Upper lobe of right lung (tissue), 1 donor: ENCODE results near the gene CEP131. TPM values are rescaled to one million over a fixed set of nuclear protein-coding genes. Genes with fewer than 3 reads are reported as not detected.

Source experiments
- ATAC-seq: fragments of 200-7000 bp; cut with Tn5 transposase; one replicate; pipeline ENCODE4 v1.9.1; 2020; ENCODE audit warnings: mild to moderate bottlenecking, moderate library complexity
- DNase-seq: peaks from one replicate; pipeline ENCODE4 v3.0.0-alpha.2; 2020
- H3K27ac ChIP-seq: fragments of 200-600 bp; one replicate; pipeline ENCODE4 v1.8.0; 2022
- H3K27me3 ChIP-seq: fragments of 200-600 bp; one replicate; pipeline ENCODE4 v1.8.0; 2022; ENCODE audit warnings: mild to moderate bottlenecking
- H3K36me3 ChIP-seq: fragments of 200-600 bp; one replicate; pipeline ENCODE4 v1.8.0; 2022
- H3K4me1 ChIP-seq: fragments of 200-600 bp; one replicate; pipeline ENCODE4 v1.8.0; 2022
- H3K4me3 ChIP-seq: fragments of 200-600 bp; one replicate; pipeline ENCODE4 v1.8.0; 2022; ENCODE audit warnings: mild to moderate bottlenecking
- H3K9me3 ChIP-seq: fragments of 200-600 bp; one replicate; pipeline ENCODE4 v1.8.0; 2022
- intact Hi-C: fragments of 100-400 bp; cut with DNase I; formaldehyde crosslinking; loops from one replicate; pipeline ENCODE4 v1.11.0; 2022
- total RNA-seq: library from RNA; stranded (reverse); fragmentation: NEBNext Ultra II Directional; extraction: Animal tissue kit (Norgen Biotek cat#: 25700); gene quantifications from one replicate; pipeline ENCODE4 v1.2.1, GENCODE V29; 2021
- TF ChIP-seq, protein P1 (sequence below): fragments of 200-600 bp; IDR thresholded peaks from one replicate; pipeline ENCODE4 v1.8.0; 2022; ENCODE audit warnings: antibody characterized with exemption
- donor health status: DM: no; HTN: yes; CAD: no; lungs with severe emphysema.

CEP131 gene
- total RNA-seq, 1 donor from 2014 or later, result 7.5 TPM

GRCh38 chr17:81221842-81222619 is 734 bp downstream of the CEP131 start:
- H3K27ac ChIP-seq, result no peak overlapping the region
- DNase-seq, result no peak
- intact Hi-C loops, result no loop called here

DNA sequence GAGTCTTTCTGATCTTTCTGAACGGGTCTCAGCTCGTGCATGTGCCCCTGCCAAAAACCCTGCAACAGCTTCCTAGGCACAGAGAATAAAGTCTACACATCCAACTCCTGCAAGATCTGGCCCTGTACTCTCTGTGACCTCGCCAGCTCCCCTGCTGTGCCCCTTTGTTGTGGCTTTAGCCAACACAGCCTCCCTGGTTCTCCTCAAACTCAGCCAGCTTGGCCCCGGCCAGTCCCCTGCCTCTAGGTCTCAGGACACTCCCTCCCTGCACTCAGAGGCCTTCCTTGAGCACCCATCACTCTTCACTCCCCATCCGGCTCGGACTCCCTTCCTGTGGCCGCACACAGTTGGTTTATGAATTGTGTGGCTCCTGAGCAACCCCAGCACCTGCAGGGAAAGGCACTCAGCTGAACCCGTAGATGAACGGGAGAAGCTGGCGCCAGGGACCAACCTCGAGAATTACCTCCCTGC is 1.4 kb downstream of the CEP131 start:
- Histone ChIP-seq H3K27ac (no peak overlapping the region), H3K4me1 (peaks cover 16% of the 10 kb centered on the region), H3K4me3 (peak overlapping the region; percentile 75), H3K9me3 (no peaks in the 10 kb centered on the region), H3K36me3 (no peaks in the 10 kb centered on the region), H3K27me3 (no peaks in the 10 kb centered on the region)
- no peak for DNase-seq
- no peak for ATAC-seq
- intact Hi-C loops, result no loop called here
- TF ChIP-seq, protein P1, sequence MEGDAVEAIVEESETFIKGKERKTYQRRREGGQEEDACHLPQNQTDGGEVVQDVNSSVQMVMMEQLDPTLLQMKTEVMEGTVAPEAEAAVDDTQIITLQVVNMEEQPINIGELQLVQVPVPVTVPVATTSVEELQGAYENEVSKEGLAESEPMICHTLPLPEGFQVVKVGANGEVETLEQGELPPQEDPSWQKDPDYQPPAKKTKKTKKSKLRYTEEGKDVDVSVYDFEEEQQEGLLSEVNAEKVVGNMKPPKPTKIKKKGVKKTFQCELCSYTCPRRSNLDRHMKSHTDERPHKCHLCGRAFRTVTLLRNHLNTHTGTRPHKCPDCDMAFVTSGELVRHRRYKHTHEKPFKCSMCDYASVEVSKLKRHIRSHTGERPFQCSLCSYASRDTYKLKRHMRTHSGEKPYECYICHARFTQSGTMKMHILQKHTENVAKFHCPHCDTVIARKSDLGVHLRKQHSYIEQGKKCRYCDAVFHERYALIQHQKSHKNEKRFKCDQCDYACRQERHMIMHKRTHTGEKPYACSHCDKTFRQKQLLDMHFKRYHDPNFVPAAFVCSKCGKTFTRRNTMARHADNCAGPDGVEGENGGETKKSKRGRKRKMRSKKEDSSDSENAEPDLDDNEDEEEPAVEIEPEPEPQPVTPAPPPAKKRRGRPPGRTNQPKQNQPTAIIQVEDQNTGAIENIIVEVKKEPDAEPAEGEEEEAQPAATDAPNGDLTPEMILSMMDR, result no peak

More at GRCh38 chr17:81221842-81222619, 734 bp downstream of the CEP131 start:
- Histone ChIP-seq H3K9me3 (no peaks in the 10 kb centered on the region), H3K36me3 (no peaks in the 10 kb centered on the region), H3K4me3 (peak overlapping the region; percentile 75), H3K27me3 (no peaks in the 10 kb centered on the region), H3K4me1 (peaks cover 16% of the 10 kb centered on the region)
- peak; percentile 0 for ATAC-seq
- TF ChIP-seq, protein P1, result no peak

DNA sequence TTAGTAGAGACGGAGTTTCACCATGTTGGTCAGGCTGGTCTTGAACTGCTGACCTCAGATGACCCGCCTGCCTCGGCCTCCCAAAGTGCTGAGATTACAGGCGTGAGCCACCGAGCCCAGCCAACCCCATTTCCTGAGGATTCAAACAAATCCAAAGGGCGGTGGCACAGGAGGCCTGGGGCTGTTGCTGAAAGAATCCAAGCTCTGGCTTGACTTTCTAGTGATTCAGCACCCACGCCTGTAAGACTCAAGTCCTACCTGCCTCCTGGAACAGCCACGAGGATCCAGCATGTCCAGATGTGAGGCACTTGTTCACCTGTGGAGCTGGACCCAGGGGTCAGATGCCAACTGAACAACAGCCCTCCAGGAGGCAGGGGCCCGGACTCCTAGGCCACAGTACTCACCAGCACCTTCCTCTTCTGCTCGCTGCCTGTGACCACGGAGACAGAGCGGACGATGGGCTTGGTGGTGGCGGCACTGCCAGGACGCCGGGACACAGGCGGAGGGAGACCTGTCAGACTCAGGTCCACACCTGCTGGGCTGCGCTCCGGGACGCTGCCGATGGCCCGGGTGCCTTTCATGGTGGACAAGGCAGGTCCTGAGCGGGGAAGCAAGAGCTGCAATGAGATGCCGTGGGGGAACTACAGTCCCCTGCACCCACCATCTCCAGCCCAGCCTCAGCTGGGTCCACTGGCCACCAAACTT is 3.1 kb downstream of the CEP131 start:
- Histone ChIP-seq H3K27ac (no peak overlapping the region), H3K27me3 (no peaks in the 10 kb centered on the region), H3K9me3 (no peaks in the 10 kb centered on the region), H3K4me3 (no peak overlapping the region), H3K4me1 (peaks cover 16% of the 10 kb centered on the region), H3K36me3 (no peaks in the 10 kb centered on the region)
- TF ChIP-seq, protein P1, result no peak
- intact Hi-C loops, result no loop called here
- ATAC-seq (no peak), DNase-seq (no peak)

GRCh38 chr17:81218991-81219390 is 3.8 kb downstream of the CEP131 start:
- Histone ChIP-seq H3K27ac (no peak overlapping the region), H3K4me1 (peaks cover 16% of the 10 kb centered on the region), H3K4me3 (no peak overlapping the region), H3K27me3 (no peaks in the 10 kb centered on the region), H3K9me3 (no peaks in the 10 kb centered on the region), H3K36me3 (no peaks in the 10 kb centered on the region)
- ATAC-seq, result no peak
- TF ChIP-seq, protein P1, result no peak
- intact Hi-C loops, result no loop called here
- DNase-seq, result no peak

GRCh38 chr17:81218459-81218858 is 4.3 kb downstream of the CEP131 start:
- intact Hi-C loops, result no loop called here
- no peaks in the 10 kb centered on the region for H3K27me3 ChIP-seq
- peaks cover 10% of the 10 kb centered on the region for H3K4me1 ChIP-seq

More at GRCh38 chr17:81218459-81218858, 4.3 kb downstream of the CEP131 start:
- no peak for ATAC-seq
- no peak overlapping the region for H3K4me3 ChIP-seq
- H3K9me3 ChIP-seq, result no peaks in the 10 kb centered on the region
- H3K27ac ChIP-seq, result no peak overlapping the region
- TF ChIP-seq, protein P1, result no peak
- no peaks in the 10 kb centered on the region for H3K36me3 ChIP-seq
- DNase-seq, result no peak
